CD4-positive, alpha-beta T cell (primary cell): ENCODE data around the gene TMEM235. TPM values are rescaled to one million over a fixed set of nuclear protein-coding genes. Genes with fewer than 3 reads are reported as not detected.

Experiments
- ATAC-seq: fragments of 200-7000 bp; cut with Tn5 transposase; one replicate; pipeline ENCODE4 v1.10.0; 2022; ENCODE audit warnings: mild to moderate bottlenecking; ENCODE audit not compliant: poor library complexity
- CTCF ChIA-PET: fragments of 350-600 bp; sonication (Branson Sonifier 250); formaldehyde crosslinking; loops from one replicate; lab custom pipeline; 2021; ENCODE audit warnings: antibody characterized with exemption, inconsistent platforms; lab: Charles Lee
- POLR2A ChIA-PET: fragments of 350-600 bp; sonication (Branson Sonifier 250); formaldehyde crosslinking; loops from one replicate; lab custom pipeline; 2021; ENCODE audit warnings: antibody characterized with exemption, inconsistent platforms; lab: Charles Lee
- DNase-seq, 14 experiments: peaks; one replicate each; pipeline ENCODE4 v3.0.0-alpha.2; 2013 to 2020; ENCODE audit warnings: mixed read lengths in 2 of 14
- H3K27ac ChIP-seq, 2 donors: one replicate each; pipeline versions ENCODE4 v1.5.1 to v1.7.0; 2013; ENCODE audit warnings: low read length in 2 of 2, low read depth in 1 of 2, mild to moderate bottlenecking in 1 of 2
- H3K27me3 ChIP-seq, 2 experiments: 1 replicate in 1 of 2; 2 replicates in 1 of 2; pipeline versions ENCODE4 v1.6.1 to v1.7.0; 2013; ENCODE audit warnings: low read length in 2 of 2, control low read depth in 1 of 2, mild to moderate bottlenecking in 1 of 2, moderate library complexity in 1 of 2; ENCODE audit not compliant: insufficient read depth in 2 of 2, control insufficient read depth in 1 of 2
- H3K36me3 ChIP-seq: one replicate; pipeline ENCODE4 v1.6.1; 2013; ENCODE audit warnings: low read length, control low read depth; ENCODE audit not compliant: insufficient read depth
- H3K4me1 ChIP-seq: one replicate; pipeline ENCODE4 v1.6.1; 2013; ENCODE audit warnings: low read length, control low read depth; ENCODE audit not compliant: insufficient read depth
- H3K4me3 ChIP-seq: one replicate; pipeline ENCODE4 v1.5.1; 2013; ENCODE audit warnings: mild to moderate bottlenecking, low read length, moderate library complexity
- H3K9me3 ChIP-seq, 2 experiments: 1 replicate in 1 of 2; 2 replicates in 1 of 2; pipeline versions ENCODE4 v1.6.1 to v1.7.0; 2013; ENCODE audit warnings: low read length in 2 of 2, mild to moderate bottlenecking in 2 of 2, control low read depth in 1 of 2, moderate library complexity in 1 of 2; ENCODE audit not compliant: control insufficient read depth in 1 of 2, insufficient read depth in 1 of 2
- H3K27ac Mint-ChIP-seq: one replicate; pipeline ENCODE4 v1.8.0; 2020; ENCODE audit warnings: mixed read lengths
- H3K27me3 Mint-ChIP-seq: one replicate; pipeline ENCODE4 v1.8.0; 2021; ENCODE audit warnings: mixed read lengths
- H3K36me3 Mint-ChIP-seq: one replicate; pipeline ENCODE4 v1.8.0; 2021; ENCODE audit warnings: low read depth, mixed read lengths
- H3K4me1 Mint-ChIP-seq: one replicate; pipeline ENCODE4 v1.8.0; 2021; ENCODE audit warnings: low read depth, mixed read lengths
- H3K4me3 Mint-ChIP-seq: one replicate; pipeline ENCODE4 v1.8.0; 2020; ENCODE audit warnings: mild to moderate bottlenecking, mixed read lengths
- H3K9me3 Mint-ChIP-seq: one replicate; pipeline ENCODE4 v1.8.0; 2020; ENCODE audit warnings: mixed read lengths
- intact Hi-C, 2 experiments: fragments of 100-400 bp; cut with DNase I in 1 of 2; cut with micrococcal nuclease in 1 of 2; formaldehyde crosslinking; loops; one replicate each; pipeline versions ENCODE4 v1.15.1 to v1.9.0; 2023 to 2025; cut with DNase I, micrococcal nuclease
- total RNA-seq, 174 experiments: library from RNA in 2 of 174; stranded (reverse) in 2 of 174; gene quantifications; one replicate each; pipeline ENCODE4 v1.2.3 and lab custom pipeline; 2021 to 2026
- TF ChIP-seq, protein P1 (sequence below): fragments of 200-600 bp; IDR thresholded peaks from one replicate; pipeline ENCODE4 v1.8.0; 2022; ENCODE audit warnings: antibody characterized with exemption, mild to moderate bottlenecking

TMEM235 gene
- total RNA-seq, 2 experiments from 2014 or later, result not detected

DNA sequence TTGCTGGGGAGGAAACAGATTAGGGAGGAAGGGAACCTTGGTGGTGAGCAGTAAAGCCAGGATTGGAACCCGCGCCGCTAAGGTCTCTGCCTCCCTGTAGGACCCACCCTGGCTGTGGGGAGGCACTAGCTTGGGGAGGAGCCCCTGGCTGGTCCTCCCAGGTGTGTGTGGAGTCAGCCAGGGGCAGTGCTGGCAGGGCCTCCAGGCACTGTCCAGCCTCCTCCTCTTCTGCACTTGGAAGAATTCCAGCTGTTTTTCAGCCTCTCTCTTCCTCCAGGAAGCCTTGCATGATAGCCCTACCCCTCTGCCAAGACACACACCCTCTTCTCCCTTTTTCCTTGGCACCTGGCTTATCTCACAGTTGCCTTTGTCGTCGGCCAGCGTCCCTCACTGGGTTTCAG is 34.8 kb downstream of the TMEM235 start:
- Histone ChIP-seq H3K4me3 (no peak overlapping the region), H3K9me3 (no peaks in the 10 kb centered on the region), H3K27me3 (no peaks in the 10 kb centered on the region), H3K27ac (no peak overlapping the region), H3K36me3 (no peaks in the 10 kb centered on the region), H3K4me1 (peaks cover 48% of the 10 kb centered on the region)
- Mint-ChIP-seq H3K36me3 (no peaks in the 10 kb centered on the region), H3K4me3 (no peak overlapping the region), H3K4me1 (peaks cover 39% of the 10 kb centered on the region), H3K27me3 (no peaks in the 10 kb centered on the region), H3K27ac (peak overlapping the region; percentile 53), H3K9me3 (no peaks in the 10 kb centered on the region)
- ChIA-PET POLR2A (no interaction called here), CTCF (no interaction called here)
- intact Hi-C loops, result no loop called here
- TF ChIP-seq, protein P1, sequence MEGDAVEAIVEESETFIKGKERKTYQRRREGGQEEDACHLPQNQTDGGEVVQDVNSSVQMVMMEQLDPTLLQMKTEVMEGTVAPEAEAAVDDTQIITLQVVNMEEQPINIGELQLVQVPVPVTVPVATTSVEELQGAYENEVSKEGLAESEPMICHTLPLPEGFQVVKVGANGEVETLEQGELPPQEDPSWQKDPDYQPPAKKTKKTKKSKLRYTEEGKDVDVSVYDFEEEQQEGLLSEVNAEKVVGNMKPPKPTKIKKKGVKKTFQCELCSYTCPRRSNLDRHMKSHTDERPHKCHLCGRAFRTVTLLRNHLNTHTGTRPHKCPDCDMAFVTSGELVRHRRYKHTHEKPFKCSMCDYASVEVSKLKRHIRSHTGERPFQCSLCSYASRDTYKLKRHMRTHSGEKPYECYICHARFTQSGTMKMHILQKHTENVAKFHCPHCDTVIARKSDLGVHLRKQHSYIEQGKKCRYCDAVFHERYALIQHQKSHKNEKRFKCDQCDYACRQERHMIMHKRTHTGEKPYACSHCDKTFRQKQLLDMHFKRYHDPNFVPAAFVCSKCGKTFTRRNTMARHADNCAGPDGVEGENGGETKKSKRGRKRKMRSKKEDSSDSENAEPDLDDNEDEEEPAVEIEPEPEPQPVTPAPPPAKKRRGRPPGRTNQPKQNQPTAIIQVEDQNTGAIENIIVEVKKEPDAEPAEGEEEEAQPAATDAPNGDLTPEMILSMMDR, result no peak
- DNase-seq (no peak), ATAC-seq (no peak)

DNA sequence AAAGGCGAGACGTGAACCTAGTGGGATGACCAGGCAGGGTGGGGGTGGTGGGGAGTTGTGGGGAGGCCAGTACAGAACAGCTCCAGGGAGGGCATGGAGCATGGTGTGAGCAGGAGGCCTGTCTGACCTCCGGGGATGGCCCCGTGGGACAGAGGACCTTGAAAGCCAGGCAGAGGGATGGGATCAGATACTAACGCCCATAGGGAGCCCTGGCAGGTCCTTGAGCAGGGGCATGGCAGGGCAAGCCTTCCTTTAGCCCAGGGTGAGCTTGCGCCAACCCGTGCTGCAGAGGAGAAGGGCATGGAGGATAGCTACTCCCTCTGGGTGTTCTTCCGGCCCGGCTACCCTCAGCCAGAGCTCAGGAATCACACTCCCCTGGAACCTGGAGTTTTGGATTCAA is 35.3 kb downstream of the TMEM235 start:
- no peak overlapping the region for H3K4me3 ChIP-seq
- H3K4me1 ChIP-seq, result peaks cover 48% of the 10 kb centered on the region
- intact Hi-C loops, result no loop called here
- no peaks in the 10 kb centered on the region for H3K27me3 Mint-ChIP-seq
- H3K27ac ChIP-seq, result no peak overlapping the region
- H3K9me3 Mint-ChIP-seq, result no peaks in the 10 kb centered on the region
- H3K4me1 Mint-ChIP-seq, result peaks cover 44% of the 10 kb centered on the region
- ATAC-seq, result no peak
- ChIA-PET CTCF (no interaction called here), POLR2A (no interaction called here)
- no peak overlapping the region for H3K4me3 Mint-ChIP-seq
- H3K27ac Mint-ChIP-seq, result peak overlapping the region; percentile 53
- DNase-seq, result no peak
- TF ChIP-seq, protein P1, result no peak
- H3K27me3 ChIP-seq, result no peaks in the 10 kb centered on the region
- H3K36me3 Mint-ChIP-seq, result no peaks in the 10 kb centered on the region
- H3K36me3 ChIP-seq, result no peaks in the 10 kb centered on the region
- H3K9me3 ChIP-seq, result no peaks in the 10 kb centered on the region

DNA sequence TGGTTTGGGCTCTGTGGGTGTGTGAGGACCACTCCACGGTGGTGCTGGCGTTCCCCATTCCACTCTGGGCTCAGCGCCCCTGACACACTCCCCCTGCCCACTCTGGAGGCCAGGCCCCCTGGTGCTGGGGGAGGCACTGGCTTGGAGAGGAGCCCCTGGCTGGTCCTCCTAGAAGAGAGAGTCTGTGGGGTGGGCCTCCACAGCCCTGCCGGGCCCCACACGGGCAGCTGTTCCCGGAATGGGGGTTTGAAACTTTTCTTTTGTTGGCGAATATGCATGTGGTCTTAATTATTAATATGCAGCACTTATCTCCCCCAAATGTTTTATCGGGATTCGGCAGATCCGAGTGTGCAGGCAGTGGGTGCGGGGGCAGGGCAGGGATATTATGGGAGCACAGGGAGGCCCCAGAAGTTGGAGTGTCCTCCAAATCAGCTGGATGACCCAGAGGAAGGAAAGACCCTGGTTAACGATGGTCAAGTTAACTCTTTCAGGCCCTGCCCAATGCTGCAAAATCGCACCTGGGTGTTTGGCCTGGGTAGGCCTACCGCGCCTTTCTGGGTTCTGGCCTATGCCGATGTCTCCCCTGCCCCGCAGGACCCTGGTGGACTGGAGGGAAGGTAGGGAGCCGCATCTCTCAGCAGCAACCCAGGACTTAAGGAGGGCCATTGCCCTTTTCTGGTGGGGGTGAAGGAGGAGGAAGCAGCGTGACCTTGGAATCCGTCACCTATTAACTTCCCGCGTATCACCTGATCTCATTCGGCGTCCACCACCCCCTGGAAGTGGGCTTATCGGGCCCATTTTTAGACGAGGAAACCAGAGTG is 36.0 kb downstream of the TMEM235 start:
- H3K27me3 ChIP-seq, result no peaks in the 10 kb centered on the region
- H3K27ac ChIP-seq, result no peak overlapping the region
- no peak for DNase-seq
- POLR2A ChIA-PET, result no interaction called here
- no peaks in the 10 kb centered on the region for H3K36me3 ChIP-seq
- intact Hi-C loops, result no loop called here
- Mint-ChIP-seq H3K9me3 (no peaks in the 10 kb centered on the region), H3K4me3 (no peak overlapping the region), H3K27ac (no peak overlapping the region), H3K27me3 (no peaks in the 10 kb centered on the region), H3K4me1 (peaks cover 46% of the 10 kb centered on the region), H3K36me3 (no peaks in the 10 kb centered on the region)
- CTCF ChIA-PET, result no interaction called here
- peaks cover 48% of the 10 kb centered on the region for H3K4me1 ChIP-seq
- ATAC-seq, result no peak
- TF ChIP-seq, protein P1, result no peak
- no peak overlapping the region for H3K4me3 ChIP-seq
- no peaks in the 10 kb centered on the region for H3K9me3 ChIP-seq
